ENCODE results near the gene SH3BP5. TPM values are rescaled to one million over a fixed set of nuclear protein-coding genes. Genes with fewer than 3 reads are reported as not detected.

Gene SH3BP5
- total RNA-seq, 1 experiment from 2014 or later, result 39.3 TPM

- no peak overlapping the region for H3K4me2 ChIP-seq
- CTCF ChIA-PET, result no interaction called here
- no peak overlapping the region for H2AFZ ChIP-seq
- no peaks in the 10 kb centered on the region for H3K27me3 ChIP-seq (ENCODE audit: insufficient read depth, low read depth)
- no peaks in the 10 kb centered on the region for H3F3A ChIP-seq (ENCODE audit: insufficient read depth, low read depth)
- no peaks in the 10 kb centered on the region for H3K36me3 ChIP-seq (ENCODE audit: low read depth)
- H4K20me1 ChIP-seq (ENCODE audit: insufficient read depth), result no peaks in the 10 kb centered on the region
- H3K9me2 ChIP-seq (ENCODE audit: insufficient read depth), result no peaks in the 10 kb centered on the region
- no peak overlapping the region for H3K4me3 ChIP-seq
- POLR2A ChIA-PET (ENCODE audit: unreplicated experiment), result no interaction called here
- no peak overlapping the region for H3K27ac ChIP-seq
- no peak for TF ChIP-seq CTCF (conservative IDR thresholded peaks at IDR 0.05)
- no peak for TF ChIP-seq EZH2 (IDR thresholded peaks at IDR 0.05; ENCODE audit: low read depth)
- peaks cover 21% of the 10 kb centered on the region; the same call in 1 of the 2 replicates for H3K79me2 ChIP-seq (ENCODE audit: low read depth)
- BruUV-seq (replicated peaks), result no TSS peak
- intact Hi-C loops (cut with micrococcal nuclease; ENCODE audit: unreplicated experiment), result no loop called here
- H3K4me1 ChIP-seq (replicated peaks; ENCODE audit: insufficient read depth), result no peaks in the 10 kb centered on the region
- DNase-seq, result no peak
- no peaks in the 10 kb centered on the region for H3K9me3 ChIP-seq (ENCODE audit: insufficient read depth, low read depth)
Observed at GRCh38 chr3:15281817-15282216, 50.6 kb downstream of the SH3BP5 start.

DNA sequence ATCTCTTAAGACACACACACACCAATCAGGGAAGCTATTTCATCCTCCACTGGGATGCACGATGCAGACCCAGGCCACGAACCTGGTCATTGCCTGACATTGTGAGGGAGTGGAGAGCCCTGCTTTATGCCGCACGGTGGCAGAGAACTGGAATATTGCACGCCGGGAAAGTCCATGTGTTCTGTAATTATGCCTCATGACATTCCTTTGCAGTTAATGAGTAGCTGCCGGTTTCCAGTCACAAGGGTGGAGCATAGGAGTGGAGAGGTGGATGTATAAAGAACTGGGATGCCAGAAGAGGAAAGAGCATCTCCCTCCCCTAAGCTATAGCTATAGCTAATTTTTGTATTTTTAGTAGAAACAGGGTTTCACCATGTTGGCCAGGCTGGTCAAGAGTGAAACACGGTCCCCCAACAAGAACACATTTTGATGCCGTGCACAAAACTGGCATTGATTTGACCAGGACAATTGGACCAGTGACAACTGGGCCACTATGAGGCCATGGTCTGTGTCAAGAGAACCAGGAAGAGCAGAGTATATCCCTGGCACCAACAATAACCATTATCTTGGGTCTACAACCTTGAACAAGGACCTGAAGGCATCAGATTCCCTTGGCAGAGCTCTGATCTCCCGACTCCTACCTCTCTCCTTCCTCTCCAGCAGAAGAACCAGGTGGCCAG lies 51.4 kb downstream of the SH3BP5 start:
- ChIA-PET POLR2A (ENCODE audit: unreplicated experiment) (no interaction called here), CTCF (no interaction called here)
- H3K9me3 ChIP-seq (ENCODE audit: insufficient read depth, low read depth), result no peaks in the 10 kb centered on the region
- no peaks in the 10 kb centered on the region for H3K9me2 ChIP-seq (ENCODE audit: insufficient read depth)
- BruUV-seq (replicated peaks), result no TSS peak
- no peak for DNase-seq
- H3K4me1 ChIP-seq (replicated peaks; ENCODE audit: insufficient read depth), result no peaks in the 10 kb centered on the region
- no peaks in the 10 kb centered on the region for H3F3A ChIP-seq (ENCODE audit: insufficient read depth, low read depth)
- no peaks in the 10 kb centered on the region for H4K20me1 ChIP-seq (ENCODE audit: insufficient read depth)
- H3K36me3 ChIP-seq (ENCODE audit: low read depth), result no peaks in the 10 kb centered on the region
- no peak overlapping the region for H3K4me3 ChIP-seq
- no peak overlapping the region for H2AFZ ChIP-seq
- no peak overlapping the region for H3K4me2 ChIP-seq
- TF ChIP-seq CTCF (conservative IDR thresholded peaks at IDR 0.05), result no peak
- no peak for TF ChIP-seq EZH2 (IDR thresholded peaks at IDR 0.05; ENCODE audit: low read depth)
- no peaks in the 10 kb centered on the region for H3K27me3 ChIP-seq (ENCODE audit: insufficient read depth, low read depth)
- H3K79me2 ChIP-seq (ENCODE audit: low read depth), result peaks cover 19% of the 10 kb centered on the region; the same call in 1 of the 2 replicates
- intact Hi-C loops (cut with micrococcal nuclease; ENCODE audit: unreplicated experiment), result no loop called here
- H3K27ac ChIP-seq, result no peak overlapping the region

DNA sequence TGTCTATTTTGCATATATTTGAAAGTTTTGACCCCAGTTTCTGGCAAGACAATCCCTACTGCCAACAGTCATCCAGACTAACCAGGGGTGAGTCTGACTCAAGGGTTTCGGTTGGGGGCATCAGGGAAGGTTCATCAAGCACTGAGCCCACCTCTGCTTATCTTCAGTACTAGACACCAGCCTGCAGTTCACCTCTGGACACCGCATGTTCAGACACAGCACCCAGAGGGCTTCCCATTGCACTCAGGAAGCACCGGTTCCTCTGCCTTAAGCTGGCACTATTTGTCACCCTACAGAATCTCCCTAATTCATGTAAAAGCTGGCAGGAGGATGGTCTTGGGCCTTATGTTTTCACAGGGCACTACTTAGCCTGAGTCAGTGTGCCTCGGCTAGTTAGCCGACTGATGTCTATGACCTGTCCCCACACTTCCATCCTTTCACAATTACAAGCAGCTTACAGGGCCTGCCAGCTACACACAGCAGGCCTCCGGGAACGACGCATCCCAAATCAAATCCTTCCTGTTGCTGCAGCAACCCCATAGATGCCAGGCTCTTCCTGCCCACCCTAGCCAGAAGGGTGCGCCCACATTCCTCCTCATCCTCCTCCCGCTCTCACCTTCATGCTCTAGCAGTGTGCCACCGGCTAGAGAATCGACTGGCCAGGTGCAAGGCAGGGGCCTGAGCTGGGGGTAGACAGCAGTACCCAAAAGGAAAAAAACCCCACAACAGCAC lies 52.5 kb downstream of the SH3BP5 start:
- no peak overlapping the region for H3K27ac ChIP-seq
- no peak overlapping the region for H3K4me3 ChIP-seq
- H3K4me1 ChIP-seq (replicated peaks; ENCODE audit: insufficient read depth), result no peaks in the 10 kb centered on the region
- H3K9me2 ChIP-seq (ENCODE audit: insufficient read depth), result no peaks in the 10 kb centered on the region
- H3F3A ChIP-seq (ENCODE audit: insufficient read depth, low read depth), result no peaks in the 10 kb centered on the region
- no peaks in the 10 kb centered on the region for H3K9me3 ChIP-seq (ENCODE audit: insufficient read depth, low read depth)
- intact Hi-C loops (cut with micrococcal nuclease; ENCODE audit: unreplicated experiment), result no loop called here
- no TSS peak for BruUV-seq (replicated peaks)
- peaks cover 18% of the 10 kb centered on the region; the same call in 1 of the 2 replicates for H3K79me2 ChIP-seq (ENCODE audit: low read depth)
- TF ChIP-seq CTCF (conservative IDR thresholded peaks at IDR 0.05) (no peak), EZH2 (IDR thresholded peaks at IDR 0.05; ENCODE audit: low read depth) (no peak)
- CTCF ChIA-PET, result no interaction called here
- no peaks in the 10 kb centered on the region for H4K20me1 ChIP-seq (ENCODE audit: insufficient read depth)
- H3K4me2 ChIP-seq, result no peak overlapping the region
- no peaks in the 10 kb centered on the region for H3K36me3 ChIP-seq (ENCODE audit: low read depth)
- H3K27me3 ChIP-seq (ENCODE audit: insufficient read depth, low read depth), result no peaks in the 10 kb centered on the region
- no peak for DNase-seq
- POLR2A ChIA-PET (ENCODE audit: unreplicated experiment), result no interaction called here
- H2AFZ ChIP-seq, result no peak overlapping the region
